Measurements from ENCODE around the gene SLC14A1.

SLC14A1 gene

GRCh38 chr18:45738660-45739059 lies 14.7 kb downstream of the SLC14A1 start:
- TF ChIP-seq CTCF (IDR thresholded peaks at IDR 0.05): no peak
- Histone ChIP-seq H3K27me3 (no peaks in the 10 kb centered on the region), H3K36me3 (no peaks in the 10 kb centered on the region), H3K9me3 (no peaks in the 10 kb centered on the region), H3K4me3 (no peak overlapping the region), H3K4me1 (peaks cover 0 to 10% (median 0%) of the 10 kb centered on the region in 4 donors), H3K27ac (no peak overlapping the region)
- intact Hi-C loops (cut with DNase I; ENCODE audit: low total_unique reads): no loop called here
- DNase-seq: no peak

- no peak for DNase-seq
- Histone ChIP-seq H3K27ac (no peak overlapping the region), H3K4me3 (no peak overlapping the region)
Measured at GRCh38 chr18:45739268-45739667, 15.3 kb downstream of the SLC14A1 start.

GRCh38 chr18:45739848-45740247 lies 15.9 kb downstream of the SLC14A1 start:
- Histone ChIP-seq H3K4me1 (peaks cover 0 to 13% (median 2%) of the 10 kb centered on the region in 4 donors), H3K36me3 (no peaks in the 10 kb centered on the region), H3K4me3 (no peak overlapping the region), H3K27ac (no peak overlapping the region), H3K27me3 (no peaks in the 10 kb centered on the region), H3K9me3 (no peaks in the 10 kb centered on the region)
- DNase-seq: no peak
- no peak for TF ChIP-seq CTCF (IDR thresholded peaks at IDR 0.05)
- intact Hi-C loops (cut with DNase I; ENCODE audit: low total_unique reads): no loop called here

More at GRCh38 chr18:45739268-45739667, 15.3 kb downstream of the SLC14A1 start:
- no peak for TF ChIP-seq CTCF (IDR thresholded peaks at IDR 0.05)
- no peaks in the 10 kb centered on the region for H3K27me3 ChIP-seq
- no peaks in the 10 kb centered on the region for H3K36me3 ChIP-seq
- intact Hi-C loops (cut with DNase I; ENCODE audit: low total_unique reads): no loop called here
- H3K4me1 ChIP-seq: peaks cover 0 to 10% (median 0%) of the 10 kb centered on the region in 4 donors
- H3K9me3 ChIP-seq: no peaks in the 10 kb centered on the region

DNA sequence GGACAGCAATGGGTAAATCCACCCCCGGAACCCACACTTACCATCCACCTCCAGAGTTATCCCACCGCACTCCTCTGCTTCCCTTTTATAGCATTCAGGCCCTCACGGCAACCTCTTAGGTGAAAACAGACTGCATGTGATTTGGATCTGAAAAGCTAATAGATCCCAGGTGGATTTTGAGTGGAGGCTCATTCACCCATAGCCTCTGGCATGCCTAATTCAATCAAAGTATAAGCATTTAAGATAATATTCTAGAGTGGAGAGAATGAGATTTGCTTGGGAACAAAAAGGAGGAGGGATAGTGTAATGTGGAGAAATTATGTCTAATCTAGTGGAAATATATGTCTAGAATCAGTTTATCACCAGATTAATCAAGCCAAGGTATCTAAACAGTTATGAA lies 17.1 kb downstream of the SLC14A1 start:
- Histone ChIP-seq H3K36me3 (no peaks in the 10 kb centered on the region), H3K4me1 (peaks cover 0 to 19% (median 11%) of the 10 kb centered on the region in 4 donors), H3K27me3 (no peaks in the 10 kb centered on the region), H3K4me3 (no peak overlapping the region), H3K9me3 (no peaks in the 10 kb centered on the region), H3K27ac (no peak overlapping the region)
- intact Hi-C loops (cut with DNase I; ENCODE audit: low total_unique reads): no loop called here
- TF ChIP-seq CTCF (IDR thresholded peaks at IDR 0.05): no peak
- DNase-seq: no peak

DNA sequence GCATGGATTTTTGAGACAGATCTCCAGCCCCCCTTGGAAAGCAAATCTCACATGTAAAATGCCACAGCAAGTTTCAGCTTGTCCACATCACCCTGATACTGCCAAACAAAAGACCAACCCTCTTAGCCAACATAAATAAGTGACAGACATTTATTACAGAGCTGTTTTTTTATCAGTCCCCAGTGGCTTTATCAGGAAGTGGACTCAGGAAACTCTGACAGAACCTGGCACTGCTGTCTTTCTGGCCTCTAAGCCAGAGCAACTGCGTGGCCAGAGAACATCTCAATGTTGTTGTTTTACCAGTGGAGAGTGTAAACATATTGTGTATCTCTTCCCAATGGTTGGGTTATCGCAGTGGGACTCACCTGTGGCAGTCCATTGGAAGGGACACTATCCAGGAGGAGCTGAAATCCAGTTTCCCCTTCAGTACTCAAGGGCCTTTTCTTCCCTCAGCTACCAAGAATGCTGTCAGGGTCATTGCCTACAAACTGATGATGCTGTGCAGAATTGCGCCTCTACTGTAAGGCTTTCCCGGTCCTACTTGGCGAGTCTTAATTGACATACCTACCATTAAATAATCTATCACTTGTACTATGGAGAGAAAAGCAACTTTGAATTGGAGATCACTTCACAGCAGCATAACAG lies 22.0 kb downstream of the SLC14A1 start:
- Histone ChIP-seq H3K9me3 (no peaks in the 10 kb centered on the region), H3K27ac (peak overlapping the region; percentile 37 to 41), H3K4me1 (peaks cover 0 to 24% (median 14%) of the 10 kb centered on the region in 4 donors), H3K36me3 (no peaks in the 10 kb centered on the region), H3K27me3 (no peaks in the 10 kb centered on the region), H3K4me3 (no peak overlapping the region)
- no peak for DNase-seq
- intact Hi-C loops (cut with DNase I; ENCODE audit: low total_unique reads): no loop called here
- peak in 1 of 2 experiments; percentile 19 for TF ChIP-seq CTCF (IDR thresholded peaks at IDR 0.05)
